ENCODE results near the gene CIB1. TPM values are rescaled to one million over a fixed set of nuclear protein-coding genes. Genes with fewer than 3 reads are reported as not detected.
A peak's percentile ranks its signal among the peaks of the same experiment; 100 is the strongest.

The CIB1 gene
- total and polyA plus RNA-seq, 2 of the 8 experiments (the other 6 are each of a cell fraction or from before 2014, with no cell fraction given): 26.0 to 63.5 TPM

GRCh38 chr15:90264671-90265070, 30.9 kb upstream of the CIB1 start:
- Histone ChIP-seq H2BK120ac (replicated peaks; ENCODE audit: low read depth, low read length) (no peak overlapping the region), H4K8ac (ENCODE audit: extremely low read depth, insufficient read depth, low read length) (no peak overlapping the region), H3K18ac (ENCODE audit: extremely low read depth, low read length) (no peak overlapping the region), H3K79me1 (ENCODE audit: low read depth, low read length) (peaks cover 3% of the 10 kb centered on the region; the same call in 1 of the 2 replicates), H4K20me1 (replicated peaks in 1 of 2; ENCODE audit: control insufficient read depth in 1 of 2, insufficient read depth in 2 of 2, low read length in 2 of 2) (peaks cover 0 to 1% of the 10 kb centered on the region in 2 experiments), H3K27ac (ENCODE audit: low read depth, low read length) (peak overlapping the region; percentile 88), H2BK20ac (ENCODE audit: low read length) (no peak overlapping the region), H3K23ac (ENCODE audit: insufficient read length) (no peak overlapping the region), H3K56ac (replicated peaks; ENCODE audit: insufficient read length, low read depth, low read length) (no peak overlapping the region), H2AK5ac (ENCODE audit: low read depth, low read length) (peak overlapping the region; percentile 59; the same call in 1 of the 2 replicates), H2BK5ac (ENCODE audit: low read depth, low read length) (peak overlapping the region; percentile 100; the same call in 1 of the 2 replicates), H3K27me3 (replicated peaks in 1 of 4; ENCODE audit: control insufficient read depth in 3 of 4, extremely low read depth in 1 of 4, insufficient read depth in 3 of 4, low read length in 3 of 4) (no peaks in the 10 kb centered on the region), H2BK15ac (ENCODE audit: low read length) (no peak overlapping the region), H3K4me3 (ENCODE audit: extremely low read depth in 1 of 4, insufficient read depth in 2 of 4, low read depth in 3 of 4, low read length in 4 of 4) (peak overlapping the region; percentile 76 to 95 (median 87)), H3K36me3 (ENCODE audit: control insufficient read depth in 2 of 4, insufficient read depth in 4 of 4, low read length in 3 of 4) (peaks cover 0 to 13% (median 0%) of the 10 kb centered on the region in 4 experiments; a peak in 4 of 8 replicates), H3K79me2 (ENCODE audit: control insufficient read depth in 1 of 2, insufficient read depth in 2 of 2, low read length in 2 of 2) (peaks cover 12 to 42% of the 10 kb centered on the region in 2 experiments), H4K5ac (ENCODE audit: insufficient read length, low read depth, low read length) (no peak overlapping the region), H2AFZ (ENCODE audit: low read length) (no peak overlapping the region), H2BK12ac (ENCODE audit: low read depth, low read length) (no peak overlapping the region), H3K9me3 (ENCODE audit: insufficient read depth in 2 of 2, low read depth in 1 of 2, low read length in 1 of 2) (no peaks in the 10 kb centered on the region), H3K14ac (ENCODE audit: insufficient read length) (no peak overlapping the region), H4K91ac (replicated peaks; ENCODE audit: insufficient read length, low read length) (no peak overlapping the region), H3K4me1 (replicated peaks in 1 of 4; ENCODE audit: control insufficient read depth in 3 of 4, insufficient read depth in 4 of 4, low read length in 3 of 4) (peaks cover 0 to 15% (median 7%) of the 10 kb centered on the region in 4 experiments; a peak in 5 of 7 replicates), H3K4me2 (ENCODE audit: insufficient read depth in 1 of 2, low read depth in 2 of 2, low read length in 2 of 2) (peak overlapping the region; percentile 74 to 94), H3K23me2 (ENCODE audit: low read depth, low read length) (peaks cover 10% of the 10 kb centered on the region), H3K4ac (replicated peaks; ENCODE audit: insufficient read length, low read depth, low read length) (no peak overlapping the region), H3K9ac (replicated peaks in 1 of 4; ENCODE audit: extremely low read depth in 1 of 4, low read depth in 3 of 4, low read length in 3 of 4) (peak overlapping the region; percentile 61 to 97 (median 90))
- FAIRE-seq (no peak), DNase-seq (ENCODE audit: low read depth in 1 of 2, low spot score in 2 of 2) (no peak)
- ChIA-PET POLR2A (ENCODE audit: partially characterized antibody) (no interaction called here), CTCF (ENCODE audit: partially characterized antibody) (no interaction called here)
- 74% methylated on average over 4 of the region's 4 CpGs; no CpG with 5 or more reads in 1 of the 2 experiments for WGBS, 2 experiments (ENCODE audit: extremely low coverage in 1 of 2, insufficient coverage in 1 of 2, insufficient read length in 1 of 2, insufficient replicate concordance in 2 of 2, low coverage in 1 of 2, low lambda C conversion rate in 2 of 2, missing lambda C conversion rate in 1 of 2)
- TF ChIP-seq YY1 (IDR thresholded peaks at IDR 0.05; ENCODE audit: low read depth, low read length) (no peak), BCL11A (IDR thresholded peaks at IDR 0.05; ENCODE audit: low read depth in 2 of 2, low read length in 2 of 2) (no peak), SIX5 (IDR thresholded peaks at IDR 0.05; ENCODE audit: low read depth, low read length) (no peak), KDM4A (IDR thresholded peaks at IDR 0.05; ENCODE audit: low read depth, low read length, severe bottlenecking) (no peak), NANOG (IDR thresholded peaks at IDR 0.05; ENCODE audit: insufficient read depth, low read depth, low read length, poor library complexity, severe bottlenecking) (no peak), CREB1 (IDR thresholded peaks at IDR 0.05) (no peak), JUN (IDR thresholded peaks at IDR 0.05; ENCODE audit: low read depth, low read length) (no peak), KDM5A (IDR thresholded peaks at IDR 0.05; ENCODE audit: low read length) (no peak), KDM1A (IDR thresholded peaks at IDR 0.05; ENCODE audit: borderline replicate concordance, low read length) (no peak), RFX5 (IDR thresholded peaks at IDR 0.05; ENCODE audit: borderline replicate concordance, low read depth, low read length) (no peak), RBBP5 (IDR thresholded peaks at IDR 0.05; ENCODE audit: borderline replicate concordance, low read depth, low read length) (no peak), MAX (IDR thresholded peaks at IDR 0.05) (no peak)
